Osteocyte (in vitro differentiated cells): ENCODE data around the gene AP1M2. TPM values are rescaled to one million over a fixed set of nuclear protein-coding genes. Genes with fewer than 3 reads are reported as not detected.
A peak's percentile ranks its signal among the peaks of the same experiment; 100 is the strongest.

ENCODE experiments used
- DNase-seq: peaks from one replicate; pipeline ENCODE4 v3.0.0; 2021; ENCODE audit warnings: mixed read lengths; ENCODE audit not compliant: unreplicated experiment; ENCODE audit errors: extremely low spot score
- H3K27ac Mint-ChIP-seq: one replicate; pipeline ENCODE4 v1.8.0; 2021; ENCODE audit warnings: mild to moderate bottlenecking, mixed read lengths; ENCODE audit not compliant: unreplicated experiment
- H3K27me3 Mint-ChIP-seq: one replicate; pipeline ENCODE4 v1.8.0; 2021; ENCODE audit warnings: mixed read lengths; ENCODE audit not compliant: unreplicated experiment
- H3K36me3 Mint-ChIP-seq: one replicate; pipeline ENCODE4 v1.8.0; 2021; ENCODE audit warnings: mixed read lengths; ENCODE audit not compliant: unreplicated experiment
- H3K4me1 Mint-ChIP-seq: one replicate; pipeline ENCODE4 v1.8.0; 2021; ENCODE audit warnings: mixed read lengths; ENCODE audit not compliant: unreplicated experiment
- H3K4me3 Mint-ChIP-seq: one replicate; pipeline ENCODE4 v1.8.0; 2021; ENCODE audit warnings: mild to moderate bottlenecking, moderate library complexity, mixed read lengths; ENCODE audit not compliant: unreplicated experiment
- H3K9me3 Mint-ChIP-seq: one replicate; pipeline ENCODE4 v1.8.0; 2021; ENCODE audit warnings: mixed read lengths; ENCODE audit not compliant: unreplicated experiment
- CTCF ChIP-seq: fragments of 200-600 bp; sonication (generic); IDR thresholded peaks from 2 replicates; pipeline ENCODE4 v1.5.0; 2021; ENCODE audit warnings: antibody characterized with exemption, mild to moderate bottlenecking, moderate library complexity
- total RNA-seq: library from RNA; stranded (reverse); gene quantifications from 2 replicates; pipeline ENCODE4 v1.2.1, GENCODE V29; 2021

AP1M2 gene
- total RNA-seq, 1 donor from 2014 or later = not detected

GRCh38 chr19:10618846-10619245 lies 31.7 kb upstream of the AP1M2 start:
- Mint-ChIP-seq H3K4me1 (peaks cover 34% of the 10 kb centered on the region), H3K27ac (peak overlapping the region; percentile 92), H3K4me3 (no peak overlapping the region), H3K27me3 (no peaks in the 10 kb centered on the region), H3K36me3 (peaks cover 6% of the 10 kb centered on the region), H3K9me3 (no peaks in the 10 kb centered on the region)
- TF ChIP-seq CTCF = no peak
- DNase-seq = no peak

- TF ChIP-seq CTCF = no peak
- H3K4me3 Mint-ChIP-seq = peak overlapping the region; percentile 68
- DNase-seq = no peak
- H3K27ac Mint-ChIP-seq = peak overlapping the region; percentile 92
- H3K36me3 Mint-ChIP-seq = peaks cover 11% of the 10 kb centered on the region
- no peaks in the 10 kb centered on the region for H3K27me3 Mint-ChIP-seq
- H3K4me1 Mint-ChIP-seq = peaks cover 34% of the 10 kb centered on the region
- no peaks in the 10 kb centered on the region for H3K9me3 Mint-ChIP-seq
Observed at GRCh38 chr19:10617409-10618121, 30.5 kb upstream of the AP1M2 start.

- peaks cover 37% of the 10 kb centered on the region for H3K4me1 Mint-ChIP-seq
- no peak overlapping the region for H3K4me3 Mint-ChIP-seq
- TF ChIP-seq CTCF = no peak
- no peaks in the 10 kb centered on the region for H3K27me3 Mint-ChIP-seq
- no peak for DNase-seq
- peaks cover 8% of the 10 kb centered on the region for H3K36me3 Mint-ChIP-seq
- H3K27ac Mint-ChIP-seq = peak overlapping the region; percentile 50
- no peaks in the 10 kb centered on the region for H3K9me3 Mint-ChIP-seq
Observed at GRCh38 chr19:10615429-10616023, 28.4 kb upstream of the AP1M2 start.

- Mint-ChIP-seq H3K27ac (peak overlapping the region; percentile 41), H3K9me3 (no peaks in the 10 kb centered on the region), H3K27me3 (no peaks in the 10 kb centered on the region), H3K4me3 (no peak overlapping the region), H3K36me3 (peaks cover 8% of the 10 kb centered on the region), H3K4me1 (peaks cover 34% of the 10 kb centered on the region)
- DNase-seq = no peak
- TF ChIP-seq CTCF = no peak
Observed at GRCh38 chr19:10612499-10613119, 25.5 kb upstream of the AP1M2 start.

- Mint-ChIP-seq H3K9me3 (no peaks in the 10 kb centered on the region), H3K36me3 (peaks cover 8% of the 10 kb centered on the region), H3K27me3 (no peaks in the 10 kb centered on the region), H3K27ac (peak overlapping the region; percentile 41), H3K4me1 (peaks cover 27% of the 10 kb centered on the region), H3K4me3 (no peak overlapping the region)
- no peak for TF ChIP-seq CTCF
- no peak for DNase-seq
Observed at GRCh38 chr19:10611907-10612306, 24.8 kb upstream of the AP1M2 start.
